Measurements from ENCODE around the gene MDH2. TPM values are rescaled to one million over a fixed set of nuclear protein-coding genes. Genes with fewer than 3 reads are reported as not detected.
"Not testable (repeated sequence)": the region's sequence is repeated elsewhere in the genome, so short reads cannot be mapped to it uniquely, and the experiment has no call there.

The MDH2 gene
- total RNA-seq, 1 donor from 2014 or later, result 507 TPM

GRCh38 chr7:76074972-76075370 is 27.1 kb downstream of the MDH2 start:
- intact Hi-C loops (cut with micrococcal nuclease), result no loop called here
- DNase-seq, result no peak
- H3K9me3 ChIP-seq (replicated peaks), result peaks cover 13% of the 10 kb centered on the region
- H3K27ac ChIP-seq (replicated peaks), result no peak overlapping the region
- H3K36me3 ChIP-seq, result no peaks in the 10 kb centered on the region
- TF ChIP-seq CTCF (IDR thresholded peaks at IDR 0.05; ENCODE audit: borderline replicate concordance), result no peak
- H3K4me1 ChIP-seq, result peaks cover 17% of the 10 kb centered on the region
- no peaks in the 10 kb centered on the region for H3K27me3 ChIP-seq (ENCODE audit: low read depth)
- H3K4me3 ChIP-seq, result no peak overlapping the region

- Histone ChIP-seq H3K4me3 (no peak overlapping the region), H3K4me1 (no peaks in the 10 kb centered on the region), H3K9me3 (replicated peaks) (peaks cover 13% of the 10 kb centered on the region), H3K27me3 (ENCODE audit: low read depth) (no peaks in the 10 kb centered on the region), H3K27ac (replicated peaks) (no peak overlapping the region), H3K36me3 (no peaks in the 10 kb centered on the region)
- intact Hi-C loops (cut with micrococcal nuclease), result no loop called here
- TF ChIP-seq CTCF (IDR thresholded peaks at IDR 0.05; ENCODE audit: borderline replicate concordance), result no peak
- no peak for DNase-seq
Measured at GRCh38 chr7:76076995-76077394, 29.1 kb downstream of the MDH2 start.

GRCh38 chr7:76077435-76077834 is 29.5 kb downstream of the MDH2 start:
- DNase-seq, result no peak
- no peak for TF ChIP-seq CTCF (IDR thresholded peaks at IDR 0.05; ENCODE audit: borderline replicate concordance)
- Histone ChIP-seq H3K36me3 (no peaks in the 10 kb centered on the region), H3K27ac (replicated peaks) (no peak overlapping the region), H3K9me3 (replicated peaks) (peaks cover 13% of the 10 kb centered on the region), H3K4me3 (no peak overlapping the region), H3K4me1 (peaks cover 3% of the 10 kb centered on the region), H3K27me3 (ENCODE audit: low read depth) (no peaks in the 10 kb centered on the region)
- intact Hi-C loops (cut with micrococcal nuclease), result no loop called here

GRCh38 chr7:76080204-76080603 is 32.3 kb downstream of the MDH2 start:
- H3K4me1 ChIP-seq, result peaks cover 3% of the 10 kb centered on the region
- H3K36me3 ChIP-seq, result no peaks in the 10 kb centered on the region
- intact Hi-C loops (cut with micrococcal nuclease), result no loop called here
- peaks cover 3% of the 10 kb centered on the region for H3K9me3 ChIP-seq (replicated peaks)
- H3K4me3 ChIP-seq, result no peak overlapping the region
- no peaks in the 10 kb centered on the region for H3K27me3 ChIP-seq (ENCODE audit: low read depth)
- no peak for DNase-seq
- no peak for TF ChIP-seq CTCF (IDR thresholded peaks at IDR 0.05; ENCODE audit: borderline replicate concordance)
- no peak overlapping the region for H3K27ac ChIP-seq (replicated peaks)

- H3K27me3 ChIP-seq (ENCODE audit: low read depth); H3K27ac ChIP-seq (replicated peaks); H3K36me3 ChIP-seq; H3K4me3 ChIP-seq; H3K9me3 ChIP-seq (replicated peaks); intact Hi-C loops (cut with micrococcal nuclease); DNase-seq; H3K4me1 ChIP-seq: not testable (repeated sequence)
Measured at GRCh38 chr7:76084115-76084514, 36.2 kb downstream of the MDH2 start.

GRCh38 chr7:76086070-76086469 is 38.2 kb downstream of the MDH2 start:
- TF ChIP-seq CTCF (IDR thresholded peaks at IDR 0.05; ENCODE audit: borderline replicate concordance), result no peak
- Histone ChIP-seq H3K4me1 (peaks cover 3% of the 10 kb centered on the region), H3K4me3 (no peak overlapping the region), H3K27ac (replicated peaks) (no peak overlapping the region), H3K9me3 (replicated peaks) (no peaks in the 10 kb centered on the region), H3K27me3 (ENCODE audit: low read depth) (no peaks in the 10 kb centered on the region), H3K36me3 (no peaks in the 10 kb centered on the region)
- intact Hi-C loops (cut with micrococcal nuclease), result no loop called here
- no peak for DNase-seq

- H3K4me3 ChIP-seq; H3K9me3 ChIP-seq (replicated peaks); H3K27ac ChIP-seq (replicated peaks); H3K4me1 ChIP-seq; intact Hi-C loops (cut with micrococcal nuclease); DNase-seq; H3K36me3 ChIP-seq; H3K27me3 ChIP-seq (ENCODE audit: low read depth): not testable (repeated sequence)
Measured at GRCh38 chr7:76087362-76087791, 39.5 kb downstream of the MDH2 start.
